DMS 273 (cell line): ENCODE results near the gene C11orf65.
A peak's percentile ranks its signal among the peaks of the same experiment; 100 is the strongest.
"Not testable (repeated sequence)": the region's sequence is repeated elsewhere in the genome, so short reads cannot be mapped to it uniquely, and the experiment has no call there.

Experiments
- DNase-seq: peaks from one replicate; lab custom pipeline; 2025; ENCODE audit not compliant: unreplicated experiment; lab: John Stamatoyannopoulos, UW

The C11orf65 gene

DNA sequence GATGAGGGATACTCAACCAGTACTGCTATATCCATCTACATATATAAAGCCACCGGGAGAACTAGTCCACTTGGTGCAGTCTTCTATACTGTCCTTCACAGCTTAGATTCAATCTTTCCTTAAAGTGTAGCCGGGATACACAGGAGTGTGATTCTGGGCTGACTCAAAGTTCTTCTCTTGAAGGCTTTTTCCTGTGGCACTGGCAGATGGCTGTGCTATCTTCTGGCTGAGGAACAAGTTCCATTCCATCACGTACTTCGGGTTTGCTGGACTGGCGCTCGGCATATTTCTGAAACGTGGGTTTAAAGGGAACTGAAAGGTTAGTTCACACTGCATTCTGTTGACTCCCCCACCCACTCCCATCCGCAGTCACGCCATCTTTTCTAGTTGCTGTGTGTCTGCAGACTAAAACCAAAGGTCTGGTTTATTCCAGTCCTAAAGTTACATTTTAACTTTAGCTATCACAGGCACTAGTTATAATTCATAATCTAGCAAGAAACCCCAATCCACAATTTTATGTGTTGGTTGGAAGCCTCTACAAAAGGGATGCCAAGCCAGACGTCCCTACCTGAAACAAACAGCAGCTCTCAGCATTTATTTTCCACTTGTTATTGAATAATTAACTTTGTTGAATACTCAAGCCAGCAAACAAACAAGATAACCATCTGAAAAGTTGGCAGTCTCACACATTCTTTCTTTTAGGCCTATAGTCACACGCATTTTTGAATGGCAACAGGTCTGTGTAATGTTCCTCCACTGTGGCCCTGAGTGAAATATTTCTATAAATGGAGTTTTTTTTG lies 7.5 kb upstream of the C11orf65 start:
- no peak for DNase-seq

DNA sequence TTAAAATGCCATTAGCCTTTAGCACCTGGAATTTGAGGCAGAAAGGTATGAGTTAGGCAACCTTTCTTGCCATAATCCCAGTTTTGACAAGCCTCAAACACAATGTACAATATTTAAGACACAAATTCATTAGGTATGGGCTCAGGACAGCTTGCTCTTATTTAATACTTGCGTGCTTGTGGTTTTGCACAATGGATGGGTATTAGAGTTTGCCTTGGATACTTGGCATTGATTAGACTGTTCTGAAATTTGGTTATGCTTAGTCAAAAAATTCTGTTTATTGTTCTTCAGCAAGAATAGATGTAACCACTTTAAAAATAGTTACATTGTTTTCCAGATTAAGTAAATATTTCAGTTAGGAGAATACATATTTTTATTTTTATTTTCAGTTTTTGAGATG lies 5.4 kb upstream of the C11orf65 start:
- DNase-seq = no peak

DNA sequence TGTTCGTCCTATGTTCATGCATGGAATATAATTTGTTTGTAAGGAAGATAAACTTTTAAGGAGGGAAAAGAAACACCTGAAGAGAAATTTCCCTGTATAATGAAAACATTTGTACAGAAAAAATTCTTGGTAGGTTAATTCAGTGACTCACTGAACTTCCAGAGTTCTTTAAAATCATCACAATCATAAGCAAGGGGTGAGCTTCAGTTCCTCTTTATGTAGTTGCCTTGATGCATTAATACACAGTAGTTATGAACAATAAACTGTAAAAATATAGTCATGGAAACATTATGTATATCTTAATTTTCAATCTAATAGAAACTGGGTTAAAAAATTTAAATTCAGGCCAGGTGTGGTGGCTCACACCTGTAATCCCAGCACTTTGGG lies 1.1 kb upstream of the C11orf65 start:
- no peak for DNase-seq

DNA sequence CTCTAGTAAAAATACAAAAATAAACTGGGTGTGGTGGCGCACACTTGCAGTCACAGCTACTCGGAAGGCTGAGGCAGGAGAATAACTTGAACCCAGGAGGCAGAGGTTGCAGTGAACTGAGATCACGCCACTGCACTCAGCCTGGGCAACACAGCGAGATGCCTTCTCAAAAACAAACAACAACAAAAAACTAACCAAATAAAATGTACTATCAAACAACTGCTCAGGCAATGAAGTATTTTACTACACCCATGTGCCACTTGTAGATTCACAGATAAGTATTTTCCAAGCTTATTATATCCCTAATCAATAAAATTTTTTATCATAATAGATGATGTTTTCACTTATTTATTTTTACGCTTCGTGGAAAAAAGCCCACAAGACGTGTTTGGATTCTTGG lies 924 bp downstream of the C11orf65 start:
- DNase-seq = no peak

DNA sequence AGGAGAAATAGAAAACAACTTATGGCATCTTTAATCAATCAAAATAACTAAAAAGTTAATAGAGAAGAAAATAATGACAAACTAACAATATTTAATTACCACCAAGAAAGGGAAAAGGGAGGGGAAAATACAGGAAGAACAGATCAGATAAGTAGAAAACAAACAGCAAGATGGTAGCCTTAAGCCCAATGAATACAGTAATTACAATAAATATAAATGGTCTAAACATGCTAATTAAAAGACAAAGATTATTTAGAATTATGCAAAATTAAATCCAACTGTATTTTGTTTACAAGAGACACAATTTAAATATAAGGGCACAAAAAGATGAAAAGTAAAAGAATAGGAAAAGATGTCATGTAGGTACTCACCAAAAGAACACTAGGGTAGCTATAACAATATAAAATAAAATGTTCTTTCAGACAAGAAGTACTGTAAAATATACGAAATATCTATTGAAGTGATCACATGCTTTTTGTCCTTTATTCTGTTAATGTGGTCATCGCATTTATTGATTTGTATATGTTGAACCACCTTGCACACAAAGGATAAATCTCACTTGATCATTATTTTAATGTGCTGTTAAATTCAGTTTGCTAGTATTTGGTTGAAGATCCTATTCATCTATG lies 14.0 kb downstream of the C11orf65 start:
- no peak for DNase-seq

DNA sequence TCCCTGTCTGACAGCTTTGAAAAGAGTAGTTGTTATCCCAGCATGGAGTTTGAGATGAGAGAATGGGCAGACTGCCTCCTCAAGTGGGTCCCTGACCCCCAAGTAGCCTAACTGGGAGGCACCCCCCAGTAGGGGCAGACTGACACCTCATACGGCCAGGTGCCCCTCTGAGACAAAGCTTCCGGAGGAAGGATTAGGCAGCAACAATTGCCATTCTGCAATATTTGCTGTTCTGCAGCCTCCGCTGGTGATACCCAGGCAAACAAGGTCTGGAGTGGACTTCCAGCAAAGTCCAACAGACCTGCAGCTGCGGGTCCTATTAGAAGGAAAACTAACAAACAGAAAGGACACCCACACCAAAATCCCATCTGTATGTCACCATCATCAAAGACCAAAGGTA lies 25.9 kb downstream of the C11orf65 start:
- DNase-seq = not testable (repeated sequence)

DNA sequence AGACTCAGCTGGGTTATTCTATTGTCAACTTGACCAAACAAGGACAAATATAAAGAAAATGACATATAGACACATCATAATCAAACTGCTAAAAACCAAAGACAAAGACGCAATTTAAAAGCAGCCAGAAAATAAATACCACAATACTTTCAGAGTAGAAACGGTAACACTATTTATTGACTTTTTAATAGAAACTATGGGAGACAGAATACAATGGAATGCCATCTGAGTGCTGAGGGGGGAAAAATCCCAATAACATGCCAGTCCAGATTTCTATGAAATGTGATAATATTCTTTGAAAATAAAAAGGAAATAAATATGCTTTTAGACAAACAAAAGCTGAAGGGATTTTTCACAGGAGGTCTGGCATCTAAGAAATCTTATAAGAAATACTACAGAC lies 30.7 kb downstream of the C11orf65 start:
- no peak for DNase-seq

DNA sequence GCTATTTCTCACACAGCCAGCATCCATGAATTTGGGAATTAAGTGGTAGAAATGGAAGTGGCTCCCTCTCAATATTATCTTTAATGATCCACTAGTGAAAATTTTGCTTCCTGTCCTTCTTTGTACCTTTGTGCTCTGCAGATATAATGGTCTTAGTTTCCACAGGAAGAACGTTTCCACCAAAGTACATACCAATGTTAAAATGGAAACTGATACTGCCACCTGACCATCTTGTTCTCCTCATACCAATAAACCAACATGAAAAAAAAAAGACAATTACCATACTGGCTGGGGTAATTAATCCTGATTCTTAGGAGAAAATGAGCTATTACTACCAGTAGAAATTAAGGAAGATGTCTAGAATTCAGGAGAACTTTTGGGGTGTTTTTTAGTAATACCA lies 32.3 kb downstream of the C11orf65 start:
- DNase-seq = no peak

DNA sequence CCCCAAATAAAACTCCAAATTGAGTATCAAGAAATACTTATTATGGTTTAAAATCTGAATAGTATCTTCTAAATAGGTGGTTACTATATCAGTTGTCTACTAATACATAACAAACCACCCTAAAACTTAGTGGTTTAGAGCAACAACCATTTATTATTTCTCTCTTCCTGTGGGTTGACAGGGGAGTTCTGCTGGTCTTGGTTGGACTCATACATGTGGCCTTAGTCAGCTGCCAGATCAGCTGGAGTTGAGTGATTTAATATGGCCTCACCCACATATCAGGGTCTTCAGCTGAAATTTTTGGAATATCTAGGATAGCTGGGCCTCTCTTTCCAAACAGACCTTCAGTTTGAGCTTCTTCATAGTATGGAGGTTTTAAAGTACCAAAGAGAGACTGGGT lies 34.5 kb downstream of the C11orf65 start:
- no peak for DNase-seq

DNA sequence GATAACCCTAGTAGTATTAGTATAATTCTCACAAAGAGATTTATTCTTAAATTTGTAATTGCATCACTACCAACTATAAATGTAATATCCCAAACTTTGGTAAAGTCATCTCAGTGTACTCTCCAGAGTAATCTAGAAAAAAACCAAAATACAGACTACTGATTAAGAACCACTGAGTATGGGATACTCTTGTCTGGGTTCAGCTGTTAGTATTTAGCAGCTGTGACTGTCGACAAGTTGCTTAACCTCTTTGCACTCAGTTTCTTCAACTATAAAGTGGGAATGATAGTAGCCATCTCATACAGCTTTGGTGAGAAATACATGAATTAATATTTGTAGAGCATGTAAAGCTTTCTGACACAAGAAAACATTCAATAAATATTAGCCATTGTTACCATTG lies 35.3 kb downstream of the C11orf65 start:
- DNase-seq = no peak

DNA sequence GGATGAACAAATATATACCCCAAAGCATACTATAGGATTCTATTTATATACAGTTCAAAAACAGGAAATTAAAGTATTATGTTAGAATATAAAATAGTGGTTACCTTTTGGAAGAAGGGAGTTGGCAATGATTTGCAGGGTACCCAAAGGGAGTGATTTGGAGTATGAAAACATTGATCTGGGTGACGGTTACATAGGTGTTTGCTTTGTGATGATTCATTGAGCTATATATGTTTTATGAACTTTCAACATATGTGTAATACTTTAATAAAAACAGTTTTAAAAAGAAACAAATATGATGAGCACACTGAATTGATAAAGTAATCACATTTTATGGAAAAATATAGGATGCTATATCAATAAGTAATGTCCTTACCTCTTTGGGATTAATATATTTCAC lies 36.0 kb downstream of the C11orf65 start:
- DNase-seq = no peak

DNA sequence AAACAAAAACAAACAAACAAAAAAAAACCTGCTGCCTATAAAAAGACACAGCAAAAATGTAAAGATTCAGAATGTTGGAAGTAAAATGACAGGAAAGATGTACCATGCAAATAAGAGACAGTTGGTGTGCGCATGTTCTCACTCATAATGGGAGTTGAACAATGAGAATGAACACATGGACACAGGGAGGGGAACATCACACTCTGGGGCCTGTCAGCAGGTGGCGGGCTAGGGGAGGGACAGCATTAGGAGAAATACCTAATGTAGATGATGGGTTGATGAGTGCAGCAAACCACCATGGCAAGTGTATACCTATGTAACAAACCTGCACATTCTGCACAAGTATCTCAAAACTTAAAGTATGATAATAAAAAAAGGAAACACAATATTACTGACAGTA lies 49.8 kb downstream of the C11orf65 start:
- DNase-seq = peak; percentile 14

DNA sequence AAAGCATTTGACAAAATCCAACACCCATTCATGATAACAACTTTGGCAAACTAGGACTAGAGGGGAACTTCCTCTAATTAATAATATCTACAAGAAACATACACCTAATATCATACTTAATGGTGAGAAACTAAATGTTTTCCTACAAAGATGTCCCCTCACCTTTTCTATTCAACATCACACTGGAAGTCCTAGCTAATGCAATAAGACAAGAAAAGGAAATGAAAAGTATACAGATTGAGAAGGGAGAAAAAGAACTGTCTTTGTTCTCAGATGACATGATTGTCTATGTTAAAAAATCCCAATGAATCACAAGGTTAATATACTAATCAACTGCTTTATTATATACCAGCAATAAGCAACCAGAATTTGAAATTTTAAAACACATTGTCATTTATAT lies 52.4 kb downstream of the C11orf65 start:
- DNase-seq = no peak

DNA sequence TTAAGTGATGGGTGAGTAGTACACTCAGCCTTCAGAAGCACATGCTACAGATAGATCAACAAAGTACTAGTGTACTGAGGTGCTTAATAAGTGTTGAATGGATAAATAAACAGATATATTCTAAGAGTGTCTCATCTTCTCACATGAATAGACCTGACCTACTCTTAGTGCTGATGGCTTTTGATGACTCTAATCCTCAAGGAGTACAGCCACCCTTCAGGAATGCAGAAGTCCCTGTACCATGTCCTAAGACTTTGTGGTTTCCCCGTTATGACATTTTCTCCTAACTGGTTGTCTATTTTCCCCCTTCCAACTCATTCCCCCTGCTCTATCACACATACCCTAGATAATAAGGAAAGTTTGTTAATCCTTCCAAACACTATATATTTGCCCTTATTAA lies 61.6 kb downstream of the C11orf65 start:
- DNase-seq = no peak

DNA sequence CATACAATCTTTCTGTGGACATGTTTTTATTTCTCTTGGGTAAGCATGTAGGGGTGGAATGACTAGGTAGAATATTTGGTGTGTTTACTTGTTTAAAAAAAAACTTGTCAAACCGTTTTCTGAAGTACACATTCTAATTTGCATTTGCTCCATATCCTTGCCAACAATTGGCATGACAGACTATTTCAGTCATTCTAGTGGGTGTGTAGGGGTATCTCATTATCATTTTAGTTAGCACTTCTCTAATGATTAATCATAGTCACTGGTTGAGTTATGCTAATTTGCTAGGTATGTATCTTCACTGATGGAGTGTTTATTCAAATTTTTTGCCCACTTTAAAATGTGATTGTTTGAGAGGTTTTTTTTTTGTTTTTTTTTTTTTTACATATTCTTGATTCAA lies 64.3 kb downstream of the C11orf65 start:
- no peak for DNase-seq

DNA sequence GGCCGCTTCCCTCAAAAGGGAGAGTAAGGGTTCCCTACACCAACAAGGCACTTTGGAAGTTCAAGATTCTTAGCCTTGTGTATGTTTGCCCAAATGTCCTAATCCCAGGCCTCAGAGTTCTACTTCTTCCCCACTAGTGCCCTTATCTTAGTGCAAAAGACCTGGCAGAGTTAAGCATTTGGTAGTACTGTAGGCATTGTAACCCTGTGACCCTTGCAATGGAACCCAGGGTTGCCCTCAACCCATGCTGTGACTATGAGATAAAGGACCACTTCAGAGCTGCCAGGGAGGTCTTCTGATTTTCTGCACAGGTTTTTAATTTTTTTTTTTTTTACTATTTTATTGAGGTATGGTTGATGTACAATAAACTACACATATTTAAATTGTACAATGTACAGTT lies 65.1 kb downstream of the C11orf65 start:
- DNase-seq = no peak

DNA sequence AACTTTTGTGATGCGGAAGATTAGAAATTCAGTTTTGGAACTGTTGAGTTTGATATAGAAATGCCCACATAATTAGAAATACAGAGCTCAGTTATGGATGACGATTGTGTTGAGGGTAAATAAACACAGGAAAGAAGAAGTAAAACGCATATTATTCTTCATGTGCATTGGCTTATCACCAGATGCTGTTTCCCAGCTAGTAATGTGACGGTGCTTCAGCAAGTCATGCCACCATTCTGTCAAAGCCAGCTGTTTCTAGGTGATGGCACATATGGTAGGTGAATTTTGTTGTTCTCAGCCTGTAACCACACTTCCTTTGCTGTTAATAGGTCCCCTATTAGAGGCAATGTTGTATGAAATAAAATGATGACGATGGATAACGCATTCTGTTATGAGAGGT lies 68.9 kb downstream of the C11orf65 start:
- DNase-seq = peak; percentile 23

DNA sequence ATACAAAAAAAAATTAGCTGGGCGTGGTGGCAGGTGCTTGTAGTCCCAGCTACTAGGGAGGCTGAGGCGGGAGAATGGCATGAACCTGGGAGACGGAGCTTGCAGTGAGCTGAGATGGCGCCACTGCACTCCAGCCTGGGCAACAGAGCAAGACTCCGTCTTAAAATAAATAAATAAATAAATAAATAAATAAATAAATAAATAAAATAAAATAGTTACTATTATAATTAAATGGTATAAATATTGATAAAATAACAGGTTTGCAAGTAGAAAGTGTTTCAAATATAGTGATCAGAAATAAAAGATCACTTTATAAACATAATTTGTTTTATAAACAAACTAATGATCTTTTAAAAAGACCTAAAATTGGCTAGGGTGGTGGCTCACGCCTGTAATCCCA lies 70.7 kb downstream of the C11orf65 start:
- DNase-seq = not testable (repeated sequence)

DNA sequence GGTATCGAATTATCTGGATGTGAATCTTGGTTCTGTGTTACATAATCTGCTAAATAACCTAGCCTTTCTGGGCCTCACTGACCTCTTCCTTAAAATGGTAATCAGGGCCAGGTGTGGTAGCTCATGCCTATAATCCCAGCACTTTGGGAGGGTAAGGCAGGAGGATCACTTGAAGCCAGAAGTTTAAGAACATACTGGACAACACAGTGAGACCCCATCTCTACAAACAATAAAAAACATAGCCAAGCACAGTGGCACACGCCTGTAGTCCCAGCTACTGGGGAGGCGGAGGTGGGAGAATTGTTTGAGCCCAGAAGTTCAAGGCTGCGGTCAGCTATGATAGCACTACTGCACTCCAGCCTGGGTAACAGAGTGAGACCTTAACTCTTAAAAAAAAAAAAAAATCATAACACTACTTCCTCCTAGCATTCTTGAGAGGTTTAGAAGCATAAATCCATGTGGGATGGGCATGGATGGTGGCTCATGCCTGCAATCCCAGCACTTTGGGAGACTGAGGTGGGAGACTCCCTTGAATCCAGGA lies 72.5 kb downstream of the C11orf65 start:
- no peak for DNase-seq

DNA sequence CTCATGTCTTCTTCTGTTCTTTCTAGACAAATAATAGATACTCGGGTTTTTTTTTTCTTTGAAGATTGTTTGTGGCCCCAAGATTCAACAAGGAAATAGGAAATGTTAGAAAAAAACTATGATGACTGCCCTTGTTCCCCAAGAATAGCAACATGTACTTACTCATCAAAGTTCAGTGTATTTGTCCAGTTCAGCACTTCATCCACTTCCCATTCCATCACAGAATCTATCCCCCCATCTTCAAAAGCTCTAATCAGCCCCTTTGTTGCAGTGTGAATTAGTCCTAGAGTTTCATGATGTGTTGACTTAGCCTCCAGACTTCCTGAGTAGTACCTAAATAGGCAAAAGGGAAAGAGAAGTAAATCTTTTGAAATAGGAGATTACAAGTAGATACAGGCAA lies 74.3 kb downstream of the C11orf65 start:
- DNase-seq = no peak

DNA sequence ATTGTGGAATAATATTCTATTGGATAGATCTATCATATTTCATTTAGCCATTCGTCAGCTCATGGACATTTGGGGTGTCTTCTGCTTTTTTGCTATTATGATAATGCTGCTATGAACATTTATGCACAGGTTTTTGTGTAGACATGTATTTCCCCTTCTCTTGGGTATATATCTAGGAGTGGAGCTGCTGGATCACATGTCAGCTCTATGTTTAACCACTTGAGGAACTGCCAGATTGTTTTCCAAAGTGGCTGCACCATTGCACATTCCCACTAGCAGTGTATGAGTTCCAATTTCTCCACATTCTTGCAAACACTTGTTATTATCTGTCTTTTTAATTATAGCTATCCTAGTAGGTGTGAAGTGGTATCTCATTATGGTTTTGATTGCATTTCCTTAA lies 75.0 kb downstream of the C11orf65 start:
- DNase-seq = no peak

DNA sequence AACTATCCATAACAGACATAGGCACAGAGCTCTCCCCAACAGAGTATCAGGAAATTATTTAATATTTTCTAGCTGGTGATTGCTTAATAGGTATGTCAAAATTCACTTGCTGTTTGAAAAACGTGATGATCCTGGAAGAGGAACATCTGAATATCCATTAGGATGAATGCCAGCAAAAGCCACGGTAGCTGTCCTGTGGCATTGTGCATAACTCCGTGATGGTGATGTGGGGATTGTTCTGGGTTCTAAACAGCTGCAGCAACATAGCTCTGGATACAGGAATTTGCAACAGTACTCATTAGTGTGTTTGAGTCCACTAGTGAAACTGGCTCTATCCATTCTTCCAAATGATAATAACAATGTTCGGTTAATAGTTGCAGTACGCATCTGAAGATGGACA lies 78.8 kb downstream of the C11orf65 start:
- DNase-seq = no peak

DNA sequence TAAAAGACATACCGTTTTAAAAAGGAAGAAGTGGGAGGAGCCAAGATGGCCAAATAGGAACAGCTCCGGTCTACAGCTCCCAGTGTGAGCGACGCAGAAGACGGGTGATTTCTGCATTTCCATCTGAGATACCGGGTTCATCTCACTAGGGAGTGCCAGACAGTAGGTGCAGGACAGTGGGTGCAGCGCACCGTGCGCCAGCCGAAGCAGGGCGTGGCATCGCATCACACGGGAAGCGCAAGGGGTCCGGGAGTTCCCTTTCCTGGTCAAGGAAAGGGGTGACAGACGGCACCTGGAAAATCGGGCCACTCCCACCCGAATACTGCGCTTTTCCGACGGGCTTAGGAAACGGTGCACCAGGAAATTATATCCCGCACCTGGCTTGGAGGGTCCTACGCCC lies 93.8 kb downstream of the C11orf65 start:
- DNase-seq = not testable (repeated sequence)
